HepG2 (cell line): ENCODE results near the gene CDC20B. TPM values are rescaled to one million over a fixed set of nuclear protein-coding genes. Genes with fewer than 3 reads are reported as not detected.

Experiments used
- ATAC-seq: fragments of 200-7000 bp; cut with Tn5 transposase; 3 replicates; pipeline ENCODE4 v1.9.1; 2020; ENCODE audit warnings: mild to moderate bottlenecking, moderate library complexity
- BruUV-seq: library from RNA; stranded (reverse); fragments of 400-500 nt; replicated peaks from 2 replicates; lab custom pipeline; 2021; lab: Mats Ljungman, UMichigan
- CTCF ChIA-PET: fragments of 300-600 bp; formaldehyde crosslinking; extraction: SDS; loops from one replicate; lab custom pipeline; 2021; ENCODE audit warnings: low total read pairs, inconsistent platforms, low intra/inter-chr PET ratio; lab: Yijun Ruan, JAX
- POLR2A ChIA-PET: fragments of 350-600 bp; sonication (Branson Sonifier 250); formaldehyde crosslinking; loops from one replicate; lab custom pipeline; 2020; ENCODE audit warnings: antibody characterized with exemption, inconsistent platforms; lab: Yijun Ruan, JAX
- DNase-seq: peaks from one replicate; pipeline ENCODE4 v3.0.0-alpha.2; 2015; ENCODE audit warnings: low spot score
- FAIRE-seq: peaks from 3 replicates; lab custom pipeline; 2011; peaks lifted over from hg19 to GRCh38; lab: Jason Lieb, UNC
- H2AFZ ChIP-seq: one replicate; pipeline ENCODE4 v1.6.1; 2011; ENCODE audit warnings: low read length, inconsistent platforms
- H3K27ac ChIP-seq: fragments of 300-600 bp; 3 replicates; pipeline ENCODE4 v1.8.0; 2011; ENCODE audit warnings: mixed run types, mild to moderate bottlenecking, mixed read lengths, low read length, inconsistent platforms; ENCODE audit not compliant: insufficient read depth; ENCODE audit errors: extremely low read length
- H3K27me3 ChIP-seq, 2 experiments: fragments of 200-600 bp in 1 of 2; 2 replicates in 1 of 2; 3 replicates in 1 of 2; pipeline versions ENCODE4 v1.6.0 to v1.8.0; 2011; ENCODE audit warnings: low read length in 2 of 2, mild to moderate bottlenecking in 2 of 2, moderate library complexity in 2 of 2, inconsistent platforms in 1 of 2; ENCODE audit not compliant: insufficient read depth in 2 of 2, control insufficient read depth in 1 of 2
- H3K36me3 ChIP-seq, 2 experiments: fragments of 200-600 bp in 1 of 2; replicated peaks in 1 of 2; 2 replicates in 1 of 2; 3 replicates in 1 of 2; pipeline versions ENCODE4 v1.5.1 to v1.8.0; 2011; ENCODE audit warnings: low read length in 2 of 2, inconsistent platforms in 1 of 2; ENCODE audit not compliant: insufficient read depth in 2 of 2, control insufficient read depth in 1 of 2
- H3K4me1 ChIP-seq: 2 replicates; pipeline ENCODE4 v1.5.1; 2012; ENCODE audit warnings: low read length, inconsistent platforms; ENCODE audit not compliant: insufficient read depth
- H3K4me2 ChIP-seq: 2 replicates; pipeline ENCODE4 v1.6.0; 2011; ENCODE audit warnings: low read depth, low read length, inconsistent platforms
- H3K4me3 ChIP-seq, 3 experiments: fragments of 200-600 bp in 1 of 3; sonication (generic), shearing (Covaris generic) in 1 of 3; replicated peaks in 1 of 3; 2 replicates each; pipeline ENCODE4 v1.5.1; 2011 to 2016; ENCODE audit warnings: low read length in 3 of 3, inconsistent platforms in 2 of 3, low read depth in 2 of 3, mild to moderate bottlenecking in 2 of 3, control low read depth in 1 of 3, mixed read lengths in 1 of 3; ENCODE audit not compliant: insufficient read depth in 1 of 3
- H3K79me2 ChIP-seq: one replicate; pipeline ENCODE4 v1.6.1; 2011; ENCODE audit warnings: low read length, inconsistent platforms; ENCODE audit not compliant: insufficient read depth
- H3K9ac ChIP-seq: 2 replicates; pipeline ENCODE4 v1.6.0; 2011; ENCODE audit warnings: mild to moderate bottlenecking, low read depth, low read length, inconsistent platforms; ENCODE audit not compliant: insufficient read depth
- H3K9me3 ChIP-seq: 2 replicates; pipeline ENCODE4 v1.5.1; 2012; ENCODE audit warnings: mild to moderate bottlenecking, low read length
- H4K20me1 ChIP-seq: 2 replicates; pipeline ENCODE4 v1.6.0; 2011; ENCODE audit warnings: inconsistent platforms, mild to moderate bottlenecking, low read length, moderate library complexity; ENCODE audit not compliant: insufficient read depth
- BHLHE40 ChIP-seq: IDR thresholded peaks from 2 replicates; pipeline ENCODE4 v1.6.1; 2011; ENCODE audit warnings: low read length, improper control_type of control experiment
- DNMT1 ChIP-seq: sonication (generic); formaldehyde crosslinking; IDR thresholded peaks from 2 replicates; pipeline ENCODE4 v1.5.1; 2020; ENCODE audit warnings: mild to moderate bottlenecking, missing genetic modification reagents
- GFI1 ChIP-seq: sonication (generic); formaldehyde crosslinking; IDR thresholded peaks from 2 replicates; pipeline ENCODE4 v1.5.0; 2020; ENCODE audit warnings: missing genetic modification reagents, mild to moderate bottlenecking, borderline replicate concordance
- HMGA1 ChIP-seq: sonication (generic); formaldehyde crosslinking; conservative IDR thresholded peaks from 2 replicates; pipeline ENCODE4 v1.4.0; 2020; ENCODE audit warnings: missing genetic modification reagents
- HOXA5 ChIP-seq: sonication (generic); formaldehyde crosslinking; IDR thresholded peaks from 2 replicates; pipeline ENCODE4 v1.4.0; 2020; ENCODE audit warnings: missing genetic modification reagents
- NR3C1 ChIP-seq: sonication (generic); formaldehyde crosslinking; IDR thresholded peaks from 2 replicates; pipeline ENCODE4 v1.4.0; 2020; ENCODE audit warnings: missing genetic modification reagents
- SCMH1 ChIP-seq: sonication (generic); formaldehyde crosslinking; IDR thresholded peaks from 2 replicates; pipeline ENCODE4 v1.9.0; 2021; ENCODE audit warnings: missing genetic modification reagents, mild to moderate bottlenecking, borderline replicate concordance
- SPEN ChIP-seq: sonication (generic); formaldehyde crosslinking; IDR thresholded peaks from 2 replicates; pipeline ENCODE4 v1.5.1; 2020; ENCODE audit warnings: low read depth, mild to moderate bottlenecking, missing genetic modification reagents
- THRA ChIP-seq: sonication (generic); formaldehyde crosslinking; IDR thresholded peaks from 2 replicates; pipeline ENCODE4 v1.4.0; 2020; ENCODE audit warnings: missing genetic modification reagents, borderline replicate concordance
- TRIM24 ChIP-seq: sonication (generic); formaldehyde crosslinking; IDR thresholded peaks from 2 replicates; pipeline ENCODE4 v1.8.0; 2022; ENCODE audit warnings: mild to moderate bottlenecking, missing genetic modification reagents
- ZBTB46 ChIP-seq: sonication (generic); formaldehyde crosslinking; IDR thresholded peaks from 2 replicates; pipeline ENCODE4 v1.4.0; 2020; ENCODE audit warnings: mild to moderate bottlenecking, missing genetic modification reagents, borderline replicate concordance
- ZNF607 ChIP-seq: sonication (generic); formaldehyde crosslinking; IDR thresholded peaks from 2 replicates; pipeline ENCODE4 v1.5.1; 2020; ENCODE audit warnings: missing genetic modification reagents, mild to moderate bottlenecking, borderline replicate concordance
- ZNF703 ChIP-seq: sonication (generic); formaldehyde crosslinking; IDR thresholded peaks from 2 replicates; pipeline ENCODE4 v1.5.1; 2020; ENCODE audit warnings: missing genetic modification reagents, mild to moderate bottlenecking, moderate library complexity, borderline replicate concordance
- ZSCAN20 ChIP-seq: sonication (generic); formaldehyde crosslinking; IDR thresholded peaks from 2 replicates; pipeline ENCODE4 v1.4.0; 2020; ENCODE audit warnings: missing genetic modification reagents, mild to moderate bottlenecking, borderline replicate concordance
- WGBS: methylation state at CpG from one replicate; pipeline ENCODE4 v1.1.6; 2017; ENCODE audit warnings: low lambda C conversion rate; 5-methylcytosine and 5-hydroxymethylcytosine counted together
- in situ Hi-C: cut with HindIII; loops from 2 replicates; pipeline ENCODE4 v1.10.0; 2017; ENCODE audit warnings: low pct_unique_long_range_greater_than_20kb; ENCODE audit not compliant: extremely low pct_ligation_motif_present
- intact Hi-C: fragments of 100-400 bp; cut with micrococcal nuclease; formaldehyde crosslinking; loops from one replicate; pipeline ENCODE4 v1.10.0; 2022; ENCODE audit not compliant: unreplicated experiment
- polyA plus RNA-seq, 8 experiments: library from polyadenylated mRNA; depleted of rRNA in 3 of 8; stranded (reverse) in 7 of 8; unstranded in 1 of 8; fragments of >200 nt; fragmentation: Illumina TruSeq in 4 of 8; extraction: Trizol in 4 of 8; gene quantifications; 2 replicates each; pipeline versions ENCODE4 v1.2.1 to v1.2.3, GENCODE V29; 2011 to 2016; ENCODE audit warnings: low read depth in 4 of 8, missing spikeins in 1 of 8, mixed read lengths in 1 of 8; ENCODE audit not compliant: insufficient read depth in 1 of 8
- total RNA-seq, 5 experiments: library from RNA; depleted of rRNA; stranded (reverse); fragments of >200 nt; fragmentation: Illumina TruSeq; extraction: Trizol; gene quantifications; 2 replicates each; pipeline ENCODE4 v1.2.3, GENCODE V29; 2016; ENCODE audit warnings: low read depth in 1 of 5
- TF ChIP-seq, protein P1 (sequence below): sonication (generic); formaldehyde crosslinking; IDR thresholded peaks from 2 replicates; pipeline ENCODE4 v1.4.0; 2020; ENCODE audit warnings: missing genetic modification reagents, low read depth, mild to moderate bottlenecking, borderline replicate concordance
- TF ChIP-seq, protein P2 (sequence below): sonication (generic); formaldehyde crosslinking; IDR thresholded peaks from 2 replicates; pipeline ENCODE4 v1.4.0; 2020; ENCODE audit warnings: missing genetic modification reagents, mild to moderate bottlenecking, borderline replicate concordance

CDC20B gene
- total and polyA plus RNA-seq, 2 of the 13 experiments (the other 11 are each of a cell fraction or from before 2014, with no cell fraction given), result not detected

DNA sequence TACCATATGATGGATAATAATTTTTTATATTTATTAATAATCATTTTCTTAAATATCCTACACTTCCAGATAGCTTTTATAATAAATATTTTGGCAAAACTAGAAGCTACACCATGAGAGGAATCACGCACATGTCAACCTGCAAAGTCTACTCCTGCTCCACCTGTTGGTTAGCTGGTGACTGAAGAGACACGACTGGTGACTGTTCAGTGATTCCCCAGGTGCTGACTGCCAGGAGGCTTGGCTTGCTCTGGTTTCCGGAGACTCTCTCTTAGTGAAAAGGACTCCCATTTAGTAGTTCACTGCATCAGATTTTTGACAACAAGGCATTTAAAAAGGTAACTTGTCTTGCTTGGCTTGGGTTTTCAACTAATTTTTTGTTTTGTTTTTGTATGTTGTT lies 49.6 kb downstream of the CDC20B start:
- Histone ChIP-seq H2AFZ (no peak overlapping the region), H4K20me1 (no peaks in the 10 kb centered on the region)
- in situ Hi-C loops, result no loop called here
- no peak for TF ChIP-seq HOXA5 (CRISPR knock-in tag)
- TF ChIP-seq SPEN (CRISPR knock-in tag), result no peak
- TF ChIP-seq ZSCAN20 (CRISPR knock-in tag), result no peak
- no peak for TF ChIP-seq ZNF703 (CRISPR knock-in tag)
- TF ChIP-seq BHLHE40, result no peak
- TF ChIP-seq HMGA1 (CRISPR knock-in tag), result no peak
- TF ChIP-seq, protein P1, sequence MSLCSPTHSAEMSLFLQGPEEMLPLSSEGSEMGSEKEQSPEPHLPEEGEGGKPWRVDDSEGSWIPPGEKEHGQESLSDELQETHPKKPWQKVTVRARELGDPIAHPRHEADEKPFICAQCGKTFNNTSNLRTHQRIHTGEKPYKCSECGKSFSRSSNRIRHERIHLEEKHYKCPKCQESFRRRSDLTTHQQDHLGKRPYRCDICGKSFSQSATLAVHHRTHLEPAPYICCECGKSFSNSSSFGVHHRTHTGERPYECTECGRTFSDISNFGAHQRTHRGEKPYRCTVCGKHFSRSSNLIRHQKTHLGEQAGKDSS (CRISPR knock-in tag), result no peak
- TF ChIP-seq NR3C1 (CRISPR knock-in tag), result no peak
- TF ChIP-seq THRA (CRISPR knock-in tag), result no peak
- no peak for TF ChIP-seq DNMT1 (CRISPR knock-in tag)
- TF ChIP-seq ZBTB46 (CRISPR knock-in tag), result no peak
- TF ChIP-seq SCMH1 (CRISPR knock-in tag), result no peak
- TF ChIP-seq, protein P2, sequence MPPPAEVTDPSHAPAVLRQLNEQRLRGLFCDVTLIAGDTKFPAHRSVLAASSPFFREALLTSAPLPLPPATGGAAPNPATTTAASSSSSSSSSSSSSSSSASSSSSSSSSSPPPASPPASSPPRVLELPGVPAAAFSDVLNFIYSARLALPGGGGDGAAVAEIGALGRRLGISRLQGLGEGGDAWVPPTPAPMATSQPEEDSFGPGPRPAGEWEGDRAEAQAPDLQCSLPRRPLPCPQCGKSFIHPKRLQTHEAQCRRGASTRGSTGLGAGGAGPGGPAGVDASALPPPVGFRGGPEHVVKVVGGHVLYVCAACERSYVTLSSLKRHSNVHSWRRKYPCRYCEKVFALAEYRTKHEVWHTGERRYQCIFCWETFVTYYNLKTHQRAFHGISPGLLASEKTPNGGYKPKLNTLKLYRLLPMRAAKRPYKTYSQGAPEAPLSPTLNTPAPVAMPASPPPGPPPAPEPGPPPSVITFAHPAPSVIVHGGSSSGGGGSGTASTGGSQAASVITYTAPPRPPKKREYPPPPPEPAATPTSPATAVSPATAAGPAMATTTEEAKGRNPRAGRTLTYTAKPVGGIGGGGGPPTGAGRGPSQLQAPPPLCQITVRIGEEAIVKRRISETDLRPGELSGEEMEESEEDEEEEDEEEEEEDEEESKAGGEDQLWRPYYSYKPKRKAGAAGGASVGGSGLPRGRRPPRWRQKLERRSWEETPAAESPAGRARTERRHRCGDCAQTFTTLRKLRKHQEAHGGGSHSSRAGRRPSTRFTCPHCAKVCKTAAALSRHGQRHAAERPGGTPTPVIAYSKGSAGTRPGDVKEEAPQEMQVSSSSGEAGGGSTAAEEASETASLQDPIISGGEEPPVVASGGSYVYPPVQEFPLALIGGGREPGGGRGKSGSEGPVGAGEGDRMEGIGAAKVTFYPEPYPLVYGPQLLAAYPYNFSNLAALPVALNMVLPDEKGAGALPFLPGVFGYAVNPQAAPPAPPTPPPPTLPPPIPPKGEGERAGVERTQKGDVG (CRISPR knock-in tag), result no peak
- no peak for TF ChIP-seq GFI1 (CRISPR knock-in tag)
- TF ChIP-seq ZNF607 (CRISPR knock-in tag), result no peak
- TF ChIP-seq TRIM24, result no peak
- TF ChIP-seq, all 625 proteins: peak for 0
- ATAC-seq, result no peak
- H3K27ac ChIP-seq, result no peak overlapping the region
- CTCF ChIA-PET, result no interaction called here
- H3K4me2 ChIP-seq, result no peak overlapping the region
- H3K9me3 ChIP-seq, result no peaks in the 10 kb centered on the region
- no TSS peak for BruUV-seq
- no peaks in the 10 kb centered on the region for H3K36me3 ChIP-seq
- no peak for FAIRE-seq
- DNase-seq, result no peak
- 26% methylated on average over 3 of the region's 3 CpGs for WGBS
- H3K79me2 ChIP-seq, result no peaks in the 10 kb centered on the region
- POLR2A ChIA-PET, result no interaction called here
- no peak overlapping the region for H3K9ac ChIP-seq
- intact Hi-C loops, result no loop called here
- H3K27me3 ChIP-seq, result no peaks in the 10 kb centered on the region
- no peak overlapping the region for H3K4me3 ChIP-seq
- H3K4me1 ChIP-seq, result no peaks in the 10 kb centered on the region
